Measurements from ENCODE around the gene RIPK1.
"Not testable (repeated sequence)": the region's sequence is repeated elsewhere in the genome, so short reads cannot be mapped to it uniquely, and the experiment has no call there.

RIPK1 gene

DNA sequence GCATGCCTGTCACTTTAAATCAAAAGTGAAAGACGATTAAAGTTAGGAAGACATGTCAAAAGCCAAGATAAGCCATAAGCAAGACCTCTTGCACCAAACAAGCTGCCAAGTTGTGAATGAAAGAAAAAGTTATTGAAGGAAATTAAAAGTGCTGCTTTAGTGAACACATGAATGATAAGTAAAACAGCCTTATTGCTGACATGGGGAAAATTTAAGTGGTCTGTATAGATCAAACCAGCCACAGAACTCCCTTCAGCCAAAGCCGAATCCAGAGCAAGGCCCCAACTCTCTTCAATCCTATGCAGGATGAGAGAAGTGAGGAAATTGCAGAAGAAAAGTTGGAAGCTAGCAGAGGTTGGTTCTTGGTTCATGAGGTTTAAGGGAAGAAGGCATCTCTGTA, 9.3 kb upstream of the RIPK1 start:
- Histone ChIP-seq H3K79me2 (ENCODE audit: insufficient read depth, low read depth) (no peaks in the 10 kb centered on the region), H3K4me3 (IDR thresholded peaks at IDR 0.05; ENCODE audit: insufficient read depth, low read depth, low read length) (no peak overlapping the region), H2AFZ (ENCODE audit: low read depth) (no peak overlapping the region), H3K4me1 (ENCODE audit: low read depth, poor library complexity, severe bottlenecking) (no peaks in the 10 kb centered on the region), H4K20me1 (ENCODE audit: insufficient read depth) (no peaks in the 10 kb centered on the region), H3K36me3 (ENCODE audit: insufficient read depth) (no peaks in the 10 kb centered on the region), H3K27me3 (ENCODE audit: insufficient read depth, low read depth) (no peaks in the 10 kb centered on the region), H3K4me2 (no peak overlapping the region), H3K9ac (no peak overlapping the region), H3K27ac (no peak overlapping the region)
- TF ChIP-seq, protein P1, sequence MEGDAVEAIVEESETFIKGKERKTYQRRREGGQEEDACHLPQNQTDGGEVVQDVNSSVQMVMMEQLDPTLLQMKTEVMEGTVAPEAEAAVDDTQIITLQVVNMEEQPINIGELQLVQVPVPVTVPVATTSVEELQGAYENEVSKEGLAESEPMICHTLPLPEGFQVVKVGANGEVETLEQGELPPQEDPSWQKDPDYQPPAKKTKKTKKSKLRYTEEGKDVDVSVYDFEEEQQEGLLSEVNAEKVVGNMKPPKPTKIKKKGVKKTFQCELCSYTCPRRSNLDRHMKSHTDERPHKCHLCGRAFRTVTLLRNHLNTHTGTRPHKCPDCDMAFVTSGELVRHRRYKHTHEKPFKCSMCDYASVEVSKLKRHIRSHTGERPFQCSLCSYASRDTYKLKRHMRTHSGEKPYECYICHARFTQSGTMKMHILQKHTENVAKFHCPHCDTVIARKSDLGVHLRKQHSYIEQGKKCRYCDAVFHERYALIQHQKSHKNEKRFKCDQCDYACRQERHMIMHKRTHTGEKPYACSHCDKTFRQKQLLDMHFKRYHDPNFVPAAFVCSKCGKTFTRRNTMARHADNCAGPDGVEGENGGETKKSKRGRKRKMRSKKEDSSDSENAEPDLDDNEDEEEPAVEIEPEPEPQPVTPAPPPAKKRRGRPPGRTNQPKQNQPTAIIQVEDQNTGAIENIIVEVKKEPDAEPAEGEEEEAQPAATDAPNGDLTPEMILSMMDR (conservative IDR thresholded peaks at IDR 0.05; ENCODE audit: low read depth, low read length), result no peak

DNA sequence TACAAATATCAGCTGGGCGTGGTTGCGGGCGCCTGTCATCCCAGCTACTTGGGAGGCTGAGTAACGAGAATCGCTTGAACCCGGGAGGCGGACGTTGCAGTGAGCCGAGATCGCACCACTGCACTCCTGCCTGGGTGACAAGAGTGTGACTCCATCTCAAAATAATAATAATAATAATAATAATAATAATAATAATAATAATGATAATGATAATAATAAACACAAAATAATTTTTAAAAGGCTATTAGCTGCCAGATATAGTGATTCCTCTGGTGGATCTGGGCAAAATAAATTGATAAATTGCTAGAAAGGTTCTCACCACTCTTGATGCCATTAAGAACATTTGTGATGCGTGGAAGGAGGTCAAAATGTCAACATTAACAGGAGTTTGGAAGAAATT, 8.2 kb upstream of the RIPK1 start:
- H3K4me2 ChIP-seq; H3K27ac ChIP-seq; H3K36me3 ChIP-seq (ENCODE audit: insufficient read depth); H3K4me3 ChIP-seq (IDR thresholded peaks at IDR 0.05; ENCODE audit: insufficient read depth, low read depth, low read length); H3K4me1 ChIP-seq (ENCODE audit: low read depth, poor library complexity, severe bottlenecking); H3K27me3 ChIP-seq (ENCODE audit: insufficient read depth, low read depth); H3K9ac ChIP-seq; H4K20me1 ChIP-seq (ENCODE audit: insufficient read depth); H3K79me2 ChIP-seq (ENCODE audit: insufficient read depth, low read depth); H2AFZ ChIP-seq (ENCODE audit: low read depth): not testable (repeated sequence)

DNA sequence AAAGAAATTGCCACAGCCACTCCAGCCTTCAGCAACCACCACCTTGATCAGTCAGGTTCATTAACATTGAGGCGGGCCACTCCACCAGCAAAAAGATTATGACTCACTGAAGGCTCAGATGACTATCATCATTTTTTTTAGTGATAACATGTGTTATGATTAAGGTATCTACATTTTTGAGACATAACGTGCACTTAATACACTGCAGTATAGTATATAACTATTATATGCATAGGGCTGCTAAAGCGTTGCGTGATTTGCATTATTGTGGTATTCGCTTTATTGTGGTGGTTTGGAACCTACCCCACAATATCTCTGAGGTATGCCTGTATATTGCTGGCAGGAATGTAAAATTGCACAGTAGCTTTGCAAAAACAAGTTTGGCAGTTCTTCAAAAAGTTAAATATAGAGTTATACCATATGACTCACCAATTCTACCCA, 6.8 kb upstream of the RIPK1 start:
- Histone ChIP-seq H3K27ac (no peak overlapping the region), H3K79me2 (ENCODE audit: insufficient read depth, low read depth) (no peaks in the 10 kb centered on the region), H3K4me3 (IDR thresholded peaks at IDR 0.05; ENCODE audit: insufficient read depth, low read depth, low read length) (no peak overlapping the region), H2AFZ (ENCODE audit: low read depth) (no peak overlapping the region), H3K27me3 (ENCODE audit: insufficient read depth, low read depth) (no peaks in the 10 kb centered on the region), H4K20me1 (ENCODE audit: insufficient read depth) (no peaks in the 10 kb centered on the region), H3K36me3 (ENCODE audit: insufficient read depth) (no peaks in the 10 kb centered on the region), H3K4me2 (no peak overlapping the region), H3K9ac (no peak overlapping the region), H3K4me1 (ENCODE audit: low read depth, poor library complexity, severe bottlenecking) (no peaks in the 10 kb centered on the region)
- TF ChIP-seq, protein P1 (conservative IDR thresholded peaks at IDR 0.05; ENCODE audit: low read depth, low read length), result no peak

DNA sequence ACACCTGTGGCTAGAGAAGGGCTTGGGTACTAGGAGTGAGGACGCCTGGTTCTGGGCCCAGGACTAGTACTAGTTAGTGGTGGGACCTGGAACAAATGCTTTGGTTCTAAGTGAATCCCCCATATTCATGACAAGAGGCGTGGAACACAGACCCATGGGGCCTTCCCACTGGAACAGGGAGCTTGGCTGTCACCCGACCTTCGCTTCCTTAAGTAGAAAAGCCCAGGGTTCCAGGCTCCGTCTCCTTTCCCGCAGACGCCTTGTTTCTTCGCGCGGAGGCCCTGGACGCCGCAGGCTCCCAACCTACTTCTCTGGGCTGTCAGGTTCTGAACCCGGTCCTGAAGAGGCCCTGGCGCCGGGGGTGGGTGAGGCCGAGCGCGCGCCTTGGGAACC, 5.0 kb upstream of the RIPK1 start:
- H3K9ac ChIP-seq; H3K4me2 ChIP-seq; H4K20me1 ChIP-seq (ENCODE audit: insufficient read depth); H3K4me3 ChIP-seq (IDR thresholded peaks at IDR 0.05; ENCODE audit: insufficient read depth, low read depth, low read length); H3K79me2 ChIP-seq (ENCODE audit: insufficient read depth, low read depth); H3K27ac ChIP-seq; H3K27me3 ChIP-seq (ENCODE audit: insufficient read depth, low read depth); H2AFZ ChIP-seq (ENCODE audit: low read depth); H3K4me1 ChIP-seq (ENCODE audit: low read depth, poor library complexity, severe bottlenecking); H3K36me3 ChIP-seq (ENCODE audit: insufficient read depth): not testable (repeated sequence)

DNA sequence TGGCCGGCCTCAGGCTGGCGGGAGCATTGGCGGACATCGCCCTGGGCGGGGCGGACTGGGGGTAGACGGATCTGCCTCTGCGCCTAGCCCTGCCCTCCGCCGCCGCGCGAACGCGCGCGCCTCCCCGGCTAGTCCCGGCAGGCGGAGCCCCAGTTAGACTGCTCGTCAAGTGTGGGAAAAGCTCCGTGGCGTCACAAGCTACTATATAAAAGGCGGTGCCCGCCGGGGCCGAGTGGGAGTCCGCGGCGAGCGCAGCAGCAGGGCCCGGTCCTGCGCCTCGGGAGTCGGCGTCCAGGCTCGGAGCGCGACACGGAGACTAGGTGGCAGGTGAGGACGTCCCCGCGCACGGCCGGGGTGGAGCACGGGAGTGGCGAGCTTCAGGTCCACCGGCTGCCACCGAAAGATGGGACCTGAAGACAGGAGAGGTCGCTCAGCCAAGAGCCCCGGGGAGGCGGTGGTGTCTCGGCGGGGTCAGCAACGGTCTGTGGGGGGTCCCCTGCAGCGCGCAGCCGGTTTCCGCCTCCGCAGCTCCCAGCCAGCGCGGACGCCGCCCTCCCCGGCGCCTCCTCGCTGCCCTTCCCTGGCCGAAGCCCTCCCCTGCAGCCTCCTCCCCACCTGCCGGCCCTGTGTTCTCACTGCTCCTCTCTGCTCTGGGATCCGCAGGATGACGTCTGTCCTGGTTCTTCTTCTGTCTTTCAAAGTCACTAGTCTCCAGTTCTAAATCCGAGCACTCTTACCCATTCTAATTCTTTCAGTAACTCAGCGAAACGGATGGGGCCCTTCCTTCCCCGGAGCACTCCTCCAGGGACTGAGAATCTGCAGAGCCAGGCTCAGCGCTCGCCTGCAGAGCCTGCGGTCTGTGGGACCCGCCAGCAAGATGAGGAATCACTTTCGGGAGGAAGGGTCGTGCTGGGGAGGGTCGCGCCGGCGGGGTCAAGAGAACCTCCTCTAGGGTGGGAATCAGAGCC, 4.3 kb upstream of the RIPK1 start:
- Histone ChIP-seq H3K4me2 (no peak overlapping the region), H3K36me3 (ENCODE audit: insufficient read depth) (no peaks in the 10 kb centered on the region), H3K4me1 (ENCODE audit: low read depth, poor library complexity, severe bottlenecking) (peaks cover 10% of the 10 kb centered on the region), H3K9ac (no peak overlapping the region), H3K27ac (no peak overlapping the region), H3K4me3 (IDR thresholded peaks at IDR 0.05; ENCODE audit: insufficient read depth, low read depth, low read length) (no peak overlapping the region), H2AFZ (ENCODE audit: low read depth) (no peak overlapping the region; the same call in 1 of the 2 replicates), H3K79me2 (ENCODE audit: insufficient read depth, low read depth) (peaks cover under 1% of the 10 kb centered on the region; the same call in 1 of the 2 replicates), H3K27me3 (ENCODE audit: insufficient read depth, low read depth) (no peaks in the 10 kb centered on the region), H4K20me1 (ENCODE audit: insufficient read depth) (no peaks in the 10 kb centered on the region)
- TF ChIP-seq, protein P1 (conservative IDR thresholded peaks at IDR 0.05; ENCODE audit: low read depth, low read length), result no peak
